Measurements from ENCODE around the gene HIVEP3.

GRCh38 chr1:41900603-41901444 is 17.9 kb downstream of the HIVEP3 start:
- TF ChIP-seq CTCF (IDR thresholded peaks at IDR 0.05) = no peak
- TF ChIP-seq POLR2A (IDR thresholded peaks at IDR 0.05) = no peak

All from lower leg skin (tissue), 3 donors.